Hematopoietic multipotent progenitor cell (in vitro differentiated cells): ENCODE data around the gene CPLANE2. TPM values are rescaled to one million over a fixed set of nuclear protein-coding genes. Genes with fewer than 3 reads are reported as not detected.
"Not testable (repeated sequence)": the region's sequence is repeated elsewhere in the genome, so short reads cannot be mapped to it uniquely, and the experiment has no call there.

ENCODE experiments used
- DNase-seq, 3 donors: peaks; one replicate each; pipeline ENCODE4 v3.0.0-alpha.2; 2011 to 2015; ENCODE audit warnings: low read depth in 2 of 3, low spot score in 2 of 3
- total RNA-seq: library from RNA; depleted of rRNA; stranded (reverse); fragments of >200 nt; gene quantifications from one replicate; pipeline ENCODE4 v1.2.3, GENCODE V29; 2012

Gene CPLANE2, protein sequence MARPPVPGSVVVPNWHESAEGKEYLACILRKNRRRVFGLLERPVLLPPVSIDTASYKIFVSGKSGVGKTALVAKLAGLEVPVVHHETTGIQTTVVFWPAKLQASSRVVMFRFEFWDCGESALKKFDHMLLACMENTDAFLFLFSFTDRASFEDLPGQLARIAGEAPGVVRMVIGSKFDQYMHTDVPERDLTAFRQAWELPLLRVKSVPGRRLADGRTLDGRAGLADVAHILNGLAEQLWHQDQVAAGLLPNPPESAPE
- 20.7 TPM for total RNA-seq

- DNase-seq = peak; percentile 92 to 95 (median 94)
These were observed at the start of gene CPLANE2 for GRCh38 chr1:16236511-16237342. TSS of gene CPLANE2 (minus strand) at chr1:16237183. CDS start at chr1:16236742, 441 bp downstream.

DNA sequence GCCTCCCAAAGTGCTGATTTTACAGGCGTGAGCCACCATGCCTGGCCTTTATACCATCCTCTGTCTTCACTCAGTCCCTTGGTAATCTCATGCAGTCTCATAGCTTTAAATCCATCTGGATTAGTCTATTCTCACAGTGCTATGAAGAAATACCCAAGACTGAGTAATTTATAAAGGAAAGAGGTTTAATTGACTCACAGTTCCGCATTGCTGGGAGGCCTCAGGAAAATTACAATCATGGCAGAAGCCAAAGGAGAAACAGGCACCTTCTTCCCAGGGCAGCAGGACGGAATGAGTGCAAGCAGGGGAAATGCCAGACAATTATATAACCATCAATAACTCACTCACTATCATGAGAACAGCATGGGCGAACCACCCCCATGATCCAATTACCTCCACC lies 49.1 kb upstream of the CPLANE2 start:
- DNase-seq = no peak

GRCh38 chr1:16281765-16282164 lies 44.8 kb upstream of the CPLANE2 start:
- no peak for DNase-seq

- no peak for DNase-seq
These were observed 42.2 kb upstream of the CPLANE2 start for GRCh38 chr1:16279186-16279585.

GRCh38 chr1:16276302-16277030 lies 39.5 kb upstream of the CPLANE2 start:
- DNase-seq = no peak

- DNase-seq = no peak
These were observed 38.6 kb upstream of the CPLANE2 start for GRCh38 chr1:16275591-16275990.

GRCh38 chr1:16267690-16268180 lies 30.8 kb upstream of the CPLANE2 start:
- DNase-seq = no peak

DNA sequence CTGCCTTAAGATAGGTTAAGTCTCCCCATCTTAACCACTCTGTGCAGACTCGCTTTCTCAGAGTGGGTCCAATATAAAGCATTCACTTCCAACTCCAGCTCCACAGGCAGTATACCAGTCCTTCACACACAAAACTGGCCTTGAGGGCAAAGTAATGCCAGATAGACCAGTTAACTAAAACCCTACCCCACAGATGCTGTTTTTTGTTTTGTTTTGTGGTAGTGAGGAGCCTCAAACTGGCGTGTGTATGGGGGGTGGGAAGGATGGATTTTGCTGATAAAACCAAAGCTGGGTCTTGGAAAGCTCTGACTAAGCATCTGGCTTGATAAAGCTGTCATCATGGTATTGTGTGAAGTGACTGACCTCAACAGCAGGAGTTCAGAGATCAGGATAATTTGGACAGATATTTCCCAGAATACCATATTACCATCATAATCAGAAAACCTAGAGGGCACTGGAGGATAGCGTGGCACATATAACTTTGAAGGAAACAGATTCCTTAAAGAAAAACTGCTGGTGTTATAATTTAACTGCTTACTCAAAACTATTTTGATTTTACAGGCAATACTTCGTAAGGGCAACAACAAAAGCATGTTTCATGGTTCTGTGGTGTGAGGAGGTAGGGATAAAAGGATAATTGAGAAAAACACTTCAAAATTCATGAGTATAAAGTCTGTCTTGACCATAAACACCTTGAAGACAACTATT lies 29.6 kb upstream of the CPLANE2 start:
- DNase-seq = peak in 2 of 3 donors; percentile 32 to 54

- no peak for DNase-seq
These were observed 25.1 kb upstream of the CPLANE2 start for GRCh38 chr1:16262067-16262466.

- DNase-seq = no peak
These were observed 23.8 kb upstream of the CPLANE2 start for GRCh38 chr1:16260814-16261213.

- no peak for DNase-seq
These were observed 21.7 kb upstream of the CPLANE2 start for GRCh38 chr1:16258591-16259135.

DNA sequence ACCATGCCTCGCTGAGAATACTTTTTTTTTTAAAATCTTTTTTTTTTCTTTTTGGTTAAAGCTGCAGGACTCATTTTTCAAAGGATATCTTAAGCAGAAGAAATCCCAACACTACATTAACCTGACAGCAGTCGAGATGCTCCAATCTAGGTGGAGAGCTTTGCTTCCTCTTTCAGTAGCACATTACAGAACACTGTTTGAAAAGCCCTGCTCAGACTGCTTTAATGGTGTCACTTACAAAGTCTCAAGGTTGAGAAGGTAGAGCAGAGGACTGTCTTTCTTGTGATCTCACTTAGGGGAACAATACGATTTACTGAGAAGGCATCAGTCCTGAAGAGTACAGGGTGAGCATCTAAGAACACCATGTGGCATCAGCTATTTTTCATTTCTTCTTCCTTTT lies 21.0 kb upstream of the CPLANE2 start:
- DNase-seq = no peak

- not testable (repeated sequence) for DNase-seq
These were observed 20.6 kb upstream of the CPLANE2 start for GRCh38 chr1:16257556-16257955.

DNA sequence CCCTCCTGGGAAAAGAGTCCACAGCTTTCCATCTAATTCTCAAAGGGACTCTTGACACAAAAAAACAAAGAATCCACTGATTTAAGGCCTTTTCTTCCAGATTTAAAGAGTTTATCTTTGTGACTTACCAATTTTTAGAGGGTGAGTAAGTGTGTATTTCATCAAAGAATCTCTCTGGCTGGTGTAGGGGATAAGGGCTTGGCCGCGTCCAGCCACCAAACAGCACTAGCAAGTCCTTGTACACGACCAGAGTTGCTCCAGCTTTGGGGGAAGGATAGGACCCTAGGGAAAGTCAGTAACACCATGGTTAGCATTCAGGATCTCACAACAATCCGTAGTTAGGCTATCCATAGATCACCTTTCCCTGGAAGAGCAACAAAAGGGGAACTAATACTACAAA lies 19.5 kb upstream of the CPLANE2 start:
- no peak for DNase-seq

- no peak for DNase-seq
These were observed 17.4 kb upstream of the CPLANE2 start for GRCh38 chr1:16254263-16254928.

DNA sequence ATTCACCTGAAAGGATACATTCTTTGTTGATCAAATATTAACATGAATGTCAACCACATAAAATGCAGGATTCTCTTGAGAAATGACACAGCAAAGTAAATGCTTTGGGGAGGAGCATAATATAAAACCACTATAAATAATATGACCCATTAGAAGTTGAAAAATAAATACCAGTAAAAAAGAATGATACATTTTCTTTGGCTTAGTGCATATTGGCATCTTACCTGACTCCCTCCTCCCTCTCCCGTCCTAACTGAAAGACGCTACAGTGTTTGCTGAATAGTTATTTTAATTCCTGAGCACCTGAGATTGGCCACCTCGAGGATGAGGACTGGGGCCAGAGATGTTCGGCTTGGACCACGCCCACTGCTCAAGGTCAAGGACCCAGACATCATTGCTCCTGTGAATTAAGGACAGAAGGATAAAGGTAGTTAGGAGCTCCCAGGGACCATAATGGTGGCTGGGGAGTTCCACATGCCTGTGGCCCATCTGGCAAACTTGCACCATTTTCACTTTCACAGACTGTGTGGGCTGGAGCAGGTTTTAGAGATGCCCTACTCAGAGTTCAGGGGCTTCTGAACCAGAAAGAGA lies 16.4 kb upstream of the CPLANE2 start:
- DNase-seq = no peak

DNA sequence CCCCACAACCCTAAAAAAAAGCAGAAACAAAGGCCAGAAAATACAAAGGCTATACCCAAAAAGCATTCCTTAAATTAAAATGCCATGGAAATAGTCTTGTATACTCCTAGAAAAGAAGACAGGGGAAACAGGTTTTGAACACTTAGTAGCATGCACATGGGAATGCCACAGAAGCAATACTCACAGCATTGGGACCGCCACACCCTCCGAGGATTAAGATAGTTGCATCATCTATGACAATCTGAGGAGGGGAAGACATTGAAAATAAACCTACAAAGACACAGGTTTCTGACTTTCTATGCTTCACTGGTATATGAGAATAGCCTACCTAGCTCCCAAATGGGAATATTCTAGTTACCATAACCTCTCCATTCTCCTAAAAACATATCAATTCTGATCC lies 15.9 kb upstream of the CPLANE2 start:
- DNase-seq = no peak

DNA sequence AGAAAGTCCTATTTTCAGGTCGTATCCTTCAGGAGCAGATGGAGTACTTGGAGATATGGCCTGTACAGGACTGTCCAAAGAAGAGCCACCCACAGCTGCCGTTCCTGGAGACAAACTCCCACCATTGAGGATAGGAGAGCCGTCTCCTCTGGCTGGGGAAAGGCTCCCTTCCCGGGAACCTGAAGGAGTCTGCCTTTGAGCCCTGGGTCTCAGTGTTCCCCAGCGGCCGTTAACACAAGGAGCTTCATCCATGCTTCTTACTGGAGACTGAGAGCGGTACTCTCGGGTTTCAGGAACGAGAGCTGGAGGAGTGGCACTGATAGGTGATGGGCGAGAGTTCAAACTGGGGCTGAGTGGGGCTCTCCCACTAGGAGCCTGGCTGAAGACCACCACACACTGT lies 14.4 kb upstream of the CPLANE2 start:
- DNase-seq = no peak

DNA sequence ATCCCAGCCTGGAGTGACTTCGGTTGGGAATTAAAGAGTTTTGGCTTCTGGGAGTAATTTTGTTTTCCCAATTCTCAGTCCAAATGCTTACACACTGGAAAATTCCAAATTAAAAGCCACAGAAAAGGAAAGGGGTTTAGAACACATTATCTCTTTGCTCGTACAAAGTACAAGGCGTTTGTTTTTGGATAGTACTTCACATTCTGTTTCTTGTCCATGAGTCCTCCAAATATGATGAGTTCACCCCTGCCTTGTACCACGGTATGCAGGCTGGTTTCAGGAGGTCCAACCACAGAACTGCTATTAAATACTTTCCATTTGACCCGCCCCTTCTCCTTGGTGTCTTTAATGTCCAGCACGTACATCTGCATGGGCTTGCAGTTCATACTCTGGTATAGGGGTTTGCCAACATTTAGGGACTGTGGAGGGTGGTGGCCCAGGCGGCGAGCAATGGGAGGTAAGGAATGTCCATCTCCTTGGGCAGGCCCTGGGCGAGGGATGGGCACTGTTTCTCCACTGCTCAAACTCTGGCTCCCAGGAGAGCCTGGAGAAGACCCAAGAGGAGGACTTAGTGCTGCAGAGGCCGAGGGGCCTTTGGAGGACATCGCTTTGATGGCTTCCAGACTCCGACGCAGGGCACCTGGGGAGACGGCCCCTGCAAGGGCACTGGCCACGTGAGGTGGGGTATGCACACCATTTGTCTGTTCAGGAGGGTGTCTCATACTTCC lies 13.7 kb upstream of the CPLANE2 start:
- no peak for DNase-seq
